Inferior parietal cortex (tissue), 1 donor: Measurements from ENCODE around the gene PIP4K2B.
"Not testable (repeated sequence)": the region's sequence is repeated elsewhere in the genome, so short reads cannot be mapped to it uniquely, and the experiment has no call there.

Source experiments
- DNase-seq: peaks from one replicate; pipeline ENCODE4 v3.0.0-alpha.2; 2016; ENCODE audit errors: extremely low spot score

Gene PIP4K2B

GRCh38 chr17:38799501-38800236, at the start of gene PIP4K2B:
TSS of gene PIP4K2B (minus strand) at chr17:38799556. CDS start at chr17:38799424, 132 bp downstream.
- DNase-seq, result peak; percentile 91

DNA sequence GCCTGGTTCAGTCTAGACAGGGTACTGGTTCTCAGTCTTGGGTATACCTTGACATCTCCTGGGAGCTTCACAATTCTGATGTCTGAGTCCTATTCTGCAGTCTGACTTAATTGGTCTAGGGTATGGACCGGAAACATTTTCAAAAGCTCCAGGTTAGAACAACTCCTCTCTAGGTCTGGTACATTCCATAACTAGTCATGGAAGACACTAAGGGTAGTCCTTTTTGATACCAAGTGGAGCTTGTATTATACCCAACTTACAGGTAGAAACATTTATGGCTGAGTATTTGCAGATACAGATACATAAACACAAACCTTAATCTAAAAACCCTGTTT, 49.2 kb upstream of the PIP4K2B start:
- DNase-seq, result no peak

GRCh38 chr17:38844261-38844757, 45.0 kb upstream of the PIP4K2B start:
- DNase-seq, result no peak

GRCh38 chr17:38825762-38826247, 26.4 kb upstream of the PIP4K2B start:
- DNase-seq, result no peak

DNA sequence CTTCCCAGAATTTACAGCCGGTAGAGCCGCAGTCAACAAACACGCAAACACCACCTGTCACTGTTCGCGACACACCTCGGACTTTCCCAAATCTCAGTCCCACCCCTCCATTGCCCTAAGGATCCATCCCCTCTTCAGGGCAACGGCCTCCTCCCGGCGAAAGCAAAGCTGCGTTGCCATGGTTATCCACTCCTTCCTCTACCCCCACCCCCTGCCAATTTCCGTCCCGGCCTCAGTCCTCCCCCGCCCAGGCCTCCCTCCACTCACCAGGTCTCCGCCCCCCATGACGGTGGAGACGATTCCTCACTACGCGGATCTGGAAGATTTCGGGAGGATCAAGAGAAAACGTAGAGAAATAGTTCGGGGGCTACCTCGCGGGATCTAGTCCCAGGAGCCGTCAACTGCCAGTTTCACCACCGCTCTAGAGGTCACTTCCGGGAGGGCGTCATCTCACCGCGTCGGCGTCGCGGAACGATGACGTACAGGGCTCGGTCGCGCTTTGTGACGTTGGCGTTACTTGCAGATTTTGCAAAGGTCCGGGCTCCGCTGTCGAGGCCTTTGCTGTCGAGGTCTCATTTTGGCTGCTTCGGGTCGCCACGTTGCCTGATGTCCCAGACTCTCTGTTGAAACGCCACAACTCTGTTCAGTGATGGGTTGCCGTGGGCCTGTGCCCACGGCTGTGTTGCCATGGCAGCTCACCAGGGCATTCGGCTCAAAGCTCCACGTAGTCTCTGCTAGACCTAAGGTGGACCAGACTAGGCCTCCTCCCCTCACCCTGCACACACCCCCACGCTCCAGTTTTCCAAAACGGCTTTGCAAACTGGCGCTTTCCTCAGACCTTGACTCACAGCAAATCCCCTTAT, 25.8 kb upstream of the PIP4K2B start, which contains the start of gene CWC25:
TSS of gene CWC25 (minus strand) at position 423 of the 863 bp plus-strand sequence. CDS start at position 285, 138 bp downstream.
- peak; percentile 97 for DNase-seq

DNA sequence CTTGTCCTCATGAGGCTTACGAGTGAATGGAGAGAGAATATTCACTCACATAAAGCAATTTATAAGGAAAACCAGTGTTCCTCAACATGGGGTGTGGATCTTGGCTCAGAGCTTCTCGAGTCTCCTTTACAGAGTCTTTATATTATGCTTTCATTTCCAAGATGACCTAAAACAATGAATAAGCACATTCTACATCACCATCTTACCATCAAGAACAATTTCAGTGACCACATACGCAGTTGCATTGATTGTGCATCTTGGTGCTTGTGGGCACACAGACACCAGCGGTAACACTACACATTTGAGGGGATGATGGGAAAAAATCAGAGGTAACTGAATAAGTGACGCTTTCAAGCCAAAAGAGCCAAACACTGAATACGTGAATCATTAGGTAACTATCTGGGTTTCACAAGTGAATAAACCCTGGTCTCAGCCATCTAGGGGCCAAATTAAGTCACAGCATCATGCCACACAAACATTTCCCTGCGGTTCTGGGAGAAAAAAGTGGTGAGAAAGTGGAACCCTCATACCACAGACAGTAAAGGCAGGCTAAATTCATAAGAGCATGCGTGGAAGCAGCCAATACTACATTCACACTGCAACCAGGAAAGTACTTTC, 16.3 kb upstream of the PIP4K2B start:
- no peak for DNase-seq

DNA sequence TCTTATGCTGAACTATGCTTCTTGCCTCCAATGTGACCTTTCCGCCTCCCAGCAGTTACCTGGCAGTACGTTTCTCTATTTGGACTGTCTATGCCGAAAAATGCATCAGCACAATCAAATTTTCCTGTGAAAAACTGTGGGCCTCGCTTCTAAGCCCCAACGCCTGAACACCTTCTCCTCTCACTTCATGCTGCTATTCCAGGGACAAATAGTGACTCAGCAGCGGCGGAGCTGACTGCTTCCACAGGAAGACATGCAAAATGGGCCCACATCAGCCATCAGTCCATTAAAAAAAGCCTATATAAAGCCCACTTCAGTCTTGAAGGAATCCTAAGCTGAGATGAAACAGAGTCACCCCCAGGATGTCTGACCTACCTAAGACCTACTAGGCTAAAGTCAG, 10.5 kb upstream of the PIP4K2B start:
- peak; percentile 12 for DNase-seq

DNA sequence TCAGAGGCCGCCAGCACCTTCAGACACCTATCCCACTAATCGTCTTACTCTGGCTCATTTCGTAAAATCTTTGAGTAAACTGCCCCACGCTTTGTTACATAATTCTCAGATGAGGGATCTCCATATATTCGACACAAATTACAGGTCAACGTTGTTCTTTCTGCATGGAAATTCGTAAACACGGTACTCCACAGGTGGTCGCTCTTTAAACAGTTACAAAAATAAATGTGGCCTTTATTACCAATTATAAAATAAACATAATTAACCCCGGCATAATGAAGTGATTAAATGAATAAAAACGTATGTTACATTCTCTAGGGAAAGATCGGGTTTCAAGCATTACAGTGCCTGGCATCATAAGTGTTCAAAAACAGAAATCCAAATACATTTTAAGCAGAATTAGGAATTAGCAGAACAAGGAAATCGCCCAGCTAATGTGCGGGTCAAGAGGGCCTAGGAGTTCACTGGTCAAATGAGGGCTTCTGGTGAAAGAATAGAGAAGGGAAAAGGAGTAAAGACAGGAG, 943 bp upstream of the PIP4K2B start:
- DNase-seq, result no peak

DNA sequence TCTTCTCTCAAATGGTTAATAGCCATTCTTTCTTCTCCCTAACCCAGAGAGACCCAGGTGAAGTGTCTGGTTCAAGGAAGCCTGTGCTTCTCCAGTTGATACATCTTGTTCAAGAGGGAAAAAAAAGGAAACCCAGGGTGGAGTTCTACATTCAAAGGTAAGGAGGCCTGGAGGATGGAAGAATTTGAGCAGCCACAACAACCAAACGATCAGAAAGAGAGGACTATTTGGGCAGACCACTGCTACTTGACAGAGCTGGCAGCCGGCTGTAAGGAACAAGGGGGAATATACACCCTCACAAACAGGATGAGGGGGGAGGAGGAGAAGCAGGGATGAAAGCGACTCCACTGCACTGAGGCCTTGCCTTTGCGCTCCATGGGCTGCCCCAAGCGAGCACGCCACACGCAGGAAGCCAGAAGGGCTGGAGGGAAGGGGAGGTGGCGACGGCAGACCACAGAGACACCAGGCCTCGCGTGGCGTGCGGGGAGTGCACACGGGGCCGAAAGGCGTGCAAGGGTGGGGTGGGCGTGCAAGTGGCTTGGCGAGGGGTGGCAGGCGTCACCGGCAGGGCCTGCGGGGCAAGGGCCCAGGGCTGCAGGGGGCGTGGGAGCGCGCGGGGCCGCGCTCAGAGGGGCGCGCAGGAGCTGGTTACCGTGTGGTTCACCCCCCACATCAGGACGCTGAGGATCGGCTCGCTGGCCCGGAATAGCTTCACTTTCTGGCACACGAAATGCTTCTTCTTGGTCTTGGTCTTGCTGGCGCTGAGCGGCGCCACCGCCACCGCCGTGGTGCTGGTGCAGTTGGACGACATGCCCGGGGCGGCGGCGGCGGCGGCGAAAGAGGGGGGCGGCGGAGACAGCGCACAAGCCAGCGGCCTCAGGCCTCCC, 499 bp downstream of the PIP4K2B start:
- no peak for DNase-seq

- no peak for DNase-seq
These were observed 1.5 kb downstream of the PIP4K2B start for GRCh38 chr17:38797828-38798227.

- DNase-seq, result no peak
These were observed 2.2 kb downstream of the PIP4K2B start for GRCh38 chr17:38797158-38797490.

- DNase-seq, result no peak
These were observed 2.8 kb downstream of the PIP4K2B start for GRCh38 chr17:38796451-38797157.

GRCh38 chr17:38794221-38794620, 5.1 kb downstream of the PIP4K2B start:
- DNase-seq, result no peak

GRCh38 chr17:38791162-38791561, 8.2 kb downstream of the PIP4K2B start:
- no peak for DNase-seq

GRCh38 chr17:38790148-38790707, 9.1 kb downstream of the PIP4K2B start:
- DNase-seq, result not testable (repeated sequence)

DNA sequence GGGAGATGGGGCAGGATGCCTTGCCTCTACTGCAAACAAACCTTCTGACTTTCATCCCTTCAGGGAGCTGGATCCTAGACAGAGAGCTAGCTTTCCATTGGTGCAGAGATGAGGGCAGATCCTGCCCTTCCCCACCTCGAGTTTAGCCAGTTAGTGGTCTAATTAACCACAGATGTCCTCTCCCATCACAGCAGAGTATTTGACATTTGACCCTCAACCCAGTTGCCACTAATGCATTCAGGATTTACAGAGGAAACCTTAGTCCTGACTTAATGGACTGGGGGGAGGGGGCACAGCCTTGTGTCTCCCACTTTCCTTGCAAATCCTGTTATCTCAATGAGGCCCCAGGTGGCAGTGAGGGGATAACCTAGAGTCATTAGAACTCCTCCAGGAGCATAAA, 10.2 kb downstream of the PIP4K2B start:
- DNase-seq, result no peak

DNA sequence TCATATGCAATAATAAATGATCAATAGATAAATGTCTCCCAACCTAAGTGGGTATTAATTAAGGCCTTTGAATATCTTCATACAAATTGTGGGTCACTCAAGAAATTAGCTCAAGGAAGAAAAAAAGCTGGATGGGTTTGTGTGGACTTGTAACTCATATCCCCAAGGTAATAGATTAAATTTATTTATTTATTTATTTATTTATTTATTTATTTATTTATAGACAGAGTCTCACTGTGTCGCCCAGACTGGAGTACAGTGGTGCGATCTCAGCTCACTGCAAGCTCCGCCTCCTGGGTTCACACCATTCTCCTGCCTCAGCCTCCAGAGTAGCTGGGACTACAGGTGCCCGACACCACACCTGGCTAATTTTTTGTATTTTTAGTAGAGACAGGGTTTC, 11.4 kb downstream of the PIP4K2B start:
- not testable (repeated sequence) for DNase-seq

DNA sequence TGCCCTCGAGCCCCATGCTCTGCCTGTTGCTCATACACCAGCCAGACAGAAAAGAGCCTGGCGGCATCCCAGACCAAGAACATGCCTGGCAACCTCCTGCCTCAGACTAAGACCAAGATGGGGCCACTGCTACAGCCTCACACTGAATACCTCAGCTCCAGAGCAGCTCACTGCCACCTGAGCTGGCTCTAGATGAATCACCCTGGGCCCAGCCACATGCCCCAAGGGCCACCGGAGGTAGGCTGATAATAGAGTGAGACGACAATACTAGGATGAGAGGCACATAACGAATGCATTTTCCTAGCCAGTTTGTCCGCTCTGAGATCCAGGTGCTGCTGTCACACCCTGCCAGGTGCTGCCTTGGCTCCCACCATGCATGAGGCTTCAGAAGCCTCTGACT, 13.0 kb downstream of the PIP4K2B start:
- no peak for DNase-seq

- no peak for DNase-seq
These were observed 16.1 kb downstream of the PIP4K2B start for GRCh38 chr17:38783227-38783626.
